Astrocyte of the spinal cord (primary cell): Measurements from ENCODE around the gene SCAMP1.

ENCODE experiments used
- DNase-seq: peaks from one replicate; pipeline ENCODE4 v3.0.0; 2011; ENCODE audit warnings: low read depth, low spot score
- H3K4me3 ChIP-seq: 2 replicates; pipeline ENCODE4 v1.5.1; 2011; ENCODE audit warnings: low read depth, mild to moderate bottlenecking, low read length, moderate library complexity
- in situ Hi-C: cut with HindIII; loops from 2 replicates; pipeline ENCODE4 v1.10.0; 2017; ENCODE audit warnings: low sequenced_read_pairs
- TF ChIP-seq, protein P1 (sequence below): IDR thresholded peaks from 2 replicates; pipeline ENCODE4 v1.5.1; 2012; ENCODE audit warnings: low read depth, mild to moderate bottlenecking, low read length, inconsistent platforms

The SCAMP1 gene

DNA sequence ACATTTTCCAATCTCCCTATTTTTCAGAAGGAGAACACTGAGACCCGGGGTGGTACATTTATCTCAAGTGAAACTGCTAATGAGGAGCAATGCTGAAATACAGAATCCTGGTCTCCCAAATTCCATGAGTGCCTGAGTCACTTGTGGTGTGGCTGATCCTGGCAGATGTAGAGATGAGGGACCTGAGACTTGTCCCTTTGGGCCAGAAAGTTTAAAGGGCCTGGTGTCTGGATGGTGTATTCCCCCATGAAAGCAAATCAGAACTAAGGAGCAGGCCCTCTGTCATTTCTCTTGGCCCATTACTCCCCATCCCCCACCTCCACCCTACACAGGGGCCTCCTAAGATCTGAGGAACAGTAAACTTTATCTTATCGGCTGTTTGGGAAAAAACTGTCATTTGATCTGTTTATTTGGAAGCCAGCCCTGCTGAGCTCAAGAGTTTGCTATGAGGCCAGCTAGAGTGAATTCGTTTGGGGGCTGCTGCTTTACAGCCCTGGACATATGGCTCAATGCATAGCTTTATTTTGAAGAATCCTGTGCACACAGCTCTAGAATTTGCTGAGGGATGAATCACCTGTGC lies 147.9 kb downstream of the SCAMP1 start:
- no peak for DNase-seq
- H3K4me3 ChIP-seq, result no peak overlapping the region
- TF ChIP-seq, protein P1, sequence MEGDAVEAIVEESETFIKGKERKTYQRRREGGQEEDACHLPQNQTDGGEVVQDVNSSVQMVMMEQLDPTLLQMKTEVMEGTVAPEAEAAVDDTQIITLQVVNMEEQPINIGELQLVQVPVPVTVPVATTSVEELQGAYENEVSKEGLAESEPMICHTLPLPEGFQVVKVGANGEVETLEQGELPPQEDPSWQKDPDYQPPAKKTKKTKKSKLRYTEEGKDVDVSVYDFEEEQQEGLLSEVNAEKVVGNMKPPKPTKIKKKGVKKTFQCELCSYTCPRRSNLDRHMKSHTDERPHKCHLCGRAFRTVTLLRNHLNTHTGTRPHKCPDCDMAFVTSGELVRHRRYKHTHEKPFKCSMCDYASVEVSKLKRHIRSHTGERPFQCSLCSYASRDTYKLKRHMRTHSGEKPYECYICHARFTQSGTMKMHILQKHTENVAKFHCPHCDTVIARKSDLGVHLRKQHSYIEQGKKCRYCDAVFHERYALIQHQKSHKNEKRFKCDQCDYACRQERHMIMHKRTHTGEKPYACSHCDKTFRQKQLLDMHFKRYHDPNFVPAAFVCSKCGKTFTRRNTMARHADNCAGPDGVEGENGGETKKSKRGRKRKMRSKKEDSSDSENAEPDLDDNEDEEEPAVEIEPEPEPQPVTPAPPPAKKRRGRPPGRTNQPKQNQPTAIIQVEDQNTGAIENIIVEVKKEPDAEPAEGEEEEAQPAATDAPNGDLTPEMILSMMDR, result no peak
- in situ Hi-C loops, result no loop called here

DNA sequence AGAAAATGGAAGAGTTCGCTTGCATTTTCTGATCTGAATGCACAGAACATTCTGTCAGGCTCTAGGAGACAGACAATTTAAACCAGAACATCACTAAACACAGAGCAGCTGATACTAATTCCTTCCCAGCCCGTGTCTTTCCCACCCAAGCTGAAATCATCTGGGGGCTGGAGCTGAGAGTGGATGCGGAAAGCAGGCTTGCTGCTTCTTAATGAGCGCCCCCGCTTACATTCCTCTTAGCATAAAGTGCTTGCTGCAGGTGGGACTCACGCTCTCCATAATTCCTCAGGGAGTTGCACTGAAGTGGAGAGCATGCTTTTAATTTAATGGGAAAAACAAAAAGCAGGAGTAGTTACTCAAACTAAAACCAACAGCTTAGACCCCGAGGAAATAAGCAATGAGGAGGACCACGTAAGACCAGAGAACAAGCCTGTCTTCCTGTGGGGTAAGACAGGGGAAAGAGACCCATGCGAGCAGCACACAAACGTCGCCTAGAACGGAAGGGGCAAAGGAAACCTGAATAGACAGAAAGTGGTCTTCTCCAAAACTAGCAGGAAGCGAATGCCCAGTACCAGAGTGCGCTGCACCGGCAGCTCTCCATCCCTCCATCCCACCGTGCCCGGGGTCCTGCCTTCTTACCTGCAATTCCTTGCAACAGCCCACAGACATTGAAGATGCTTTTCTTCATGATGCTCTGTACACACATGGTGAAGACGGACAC lies 148.9 kb downstream of the SCAMP1 start:
- in situ Hi-C loops, result no loop called here
- H3K4me3 ChIP-seq, result no peak overlapping the region
- DNase-seq, result no peak
- TF ChIP-seq, protein P1, result no peak

DNA sequence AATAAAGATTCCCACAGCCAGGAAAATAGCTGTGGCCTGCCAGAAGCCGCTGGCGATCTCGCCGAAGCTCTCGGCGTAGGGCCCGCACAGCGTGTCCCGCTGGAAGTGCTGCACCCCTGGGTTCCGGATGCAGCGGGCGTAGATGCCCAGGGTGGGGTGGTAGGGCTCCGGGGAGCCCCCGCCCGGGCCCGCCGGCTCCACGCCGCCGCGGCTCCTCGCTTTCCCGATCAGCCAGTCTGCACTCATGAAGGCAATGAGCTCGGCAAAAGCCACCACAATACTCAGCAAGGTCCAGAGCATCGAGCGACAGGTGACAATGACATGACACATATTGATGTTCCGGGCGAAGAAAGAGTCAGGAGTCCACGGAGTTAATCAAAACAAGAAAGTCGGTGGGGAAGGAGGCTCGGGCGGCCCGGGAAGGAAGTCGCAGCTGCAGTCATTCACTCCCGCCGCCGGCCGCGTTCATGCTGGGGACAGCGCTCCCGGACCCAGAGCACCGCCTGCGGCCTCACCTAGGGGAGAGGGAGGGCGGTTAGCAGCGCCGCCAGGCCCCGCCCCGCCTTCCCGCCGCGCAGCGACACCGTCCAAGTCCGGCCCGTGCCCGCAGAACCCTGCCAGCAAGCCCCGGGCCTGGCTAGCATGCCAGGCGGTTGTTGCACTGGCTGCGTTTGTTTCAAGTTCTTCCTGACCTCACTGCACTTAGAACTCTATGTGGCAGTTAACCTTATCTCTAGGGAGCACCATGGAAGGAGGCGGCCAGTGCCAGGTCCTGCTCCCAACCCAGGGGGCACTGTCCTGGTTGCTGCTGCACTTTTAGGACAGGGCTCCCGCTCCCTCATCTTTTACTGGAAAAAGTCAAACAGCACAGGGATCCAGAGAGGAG lies 149.7 kb downstream of the SCAMP1 start:
- DNase-seq, result no peak
- in situ Hi-C loops, result no loop called here
- no peak overlapping the region for H3K4me3 ChIP-seq
- TF ChIP-seq, protein P1, result no peak

DNA sequence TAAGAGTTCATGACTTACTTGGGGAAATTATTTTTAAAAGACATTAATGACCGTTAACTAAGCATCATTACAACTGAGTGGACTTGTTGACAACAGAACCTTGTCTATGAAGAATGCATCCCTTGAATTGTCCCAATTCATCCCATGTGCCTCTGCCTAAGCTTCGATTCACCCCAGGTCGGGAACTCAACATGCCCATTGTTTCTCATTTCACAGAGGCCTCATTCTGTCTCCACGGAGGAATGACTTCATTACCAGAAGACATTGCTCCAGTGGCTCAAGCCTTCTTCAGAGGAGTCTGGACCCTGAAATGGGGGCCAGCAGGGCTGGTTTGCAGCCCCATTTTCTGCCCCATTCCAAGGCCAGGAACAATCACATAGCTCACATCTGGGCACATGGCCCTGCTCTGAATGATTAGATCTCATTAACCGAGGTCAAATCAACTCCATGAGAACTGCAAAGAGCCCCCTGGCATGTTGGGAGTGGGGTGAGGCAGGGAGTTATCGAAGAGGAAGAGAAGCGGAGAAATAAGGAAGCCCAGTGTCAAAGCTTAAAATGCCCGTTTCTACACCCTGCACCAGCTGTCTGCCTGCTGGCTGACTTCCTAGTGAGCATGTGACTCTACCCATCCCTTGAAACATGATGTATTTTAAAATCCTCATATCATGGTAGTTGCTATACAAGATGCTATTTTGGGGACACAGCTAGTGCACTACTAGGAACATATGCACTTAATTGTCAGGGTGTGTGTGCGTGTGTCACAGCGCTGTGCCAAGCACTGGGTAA lies 150.9 kb downstream of the SCAMP1 start:
- H3K4me3 ChIP-seq, result no peak overlapping the region
- DNase-seq, result no peak
- in situ Hi-C loops, result no loop called here
- TF ChIP-seq, protein P1, result no peak

- no peak for DNase-seq
- no peak overlapping the region for H3K4me3 ChIP-seq
- TF ChIP-seq, protein P1, result no peak
- in situ Hi-C loops, result no loop called here
Observed at GRCh38 chr5:78512435-78512834, 152.0 kb downstream of the SCAMP1 start.

DNA sequence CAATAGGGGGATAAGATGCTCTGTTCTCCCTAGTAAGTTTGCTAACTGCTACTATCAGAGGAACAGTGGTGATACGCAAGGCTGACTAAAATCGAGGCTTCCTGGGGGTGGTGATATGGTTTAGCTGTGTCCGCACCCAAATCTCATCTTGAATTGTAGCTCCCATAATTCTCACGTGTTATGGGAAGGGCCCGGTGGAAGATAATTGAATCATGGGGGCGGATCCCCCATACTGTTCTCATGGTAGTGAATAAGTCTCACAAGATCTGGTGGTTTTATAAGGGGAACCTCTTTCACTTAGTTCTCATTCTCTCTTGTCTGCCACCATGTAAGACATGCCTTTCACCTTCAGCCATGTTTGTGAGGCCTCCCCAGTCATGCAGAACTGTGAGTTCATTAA lies 153.0 kb downstream of the SCAMP1 start:
- no peak for DNase-seq
- no peak overlapping the region for H3K4me3 ChIP-seq
- in situ Hi-C loops, result no loop called here
- TF ChIP-seq, protein P1, result no peak
